WTC11 (cell line): ENCODE measurements around the gene NTSR1. TPM values are rescaled to one million over a fixed set of nuclear protein-coding genes. Genes with fewer than 3 reads are reported as not detected.

Experiments
- ATAC-seq: fragments of 200-7000 bp; cut with Tn5 transposase; 2 replicates; pipeline ENCODE4 v1.10.0; 2021; ENCODE audit warnings: mild to moderate bottlenecking, moderate library complexity
- CTCF ChIA-PET: fragments of 300-600 bp; sonication (Branson Sonifier 250); formaldehyde crosslinking; loops from one replicate; lab custom pipeline; 2021; ENCODE audit warnings: antibody characterized with exemption; lab: Charles Lee
- POLR2A ChIA-PET: fragments of 350-600 bp; sonication (Branson Sonifier 250); formaldehyde crosslinking; loops from one replicate; lab custom pipeline; 2021; ENCODE audit warnings: antibody characterized with exemption; lab: Charles Lee
- DNase-seq: peaks from one replicate; pipeline ENCODE4 v3.0.0; 2021; ENCODE audit warnings: low spot score
- H3K27ac Mint-ChIP-seq: 2 replicates; pipeline ENCODE4 v1.8.0; 2021; ENCODE audit warnings: mixed read lengths
- H3K27me3 Mint-ChIP-seq: 2 replicates; pipeline ENCODE4 v1.8.0; 2021; ENCODE audit warnings: low read depth, mild to moderate bottlenecking, moderate library complexity, mixed read lengths
- H3K36me3 Mint-ChIP-seq: 2 replicates; pipeline ENCODE4 v1.8.0; 2021; ENCODE audit warnings: mixed read lengths
- H3K4me1 Mint-ChIP-seq: 2 replicates; pipeline ENCODE4 v1.8.0; 2022; ENCODE audit warnings: mixed read lengths
- H3K4me3 Mint-ChIP-seq: 2 replicates; pipeline ENCODE4 v1.8.0; 2021; ENCODE audit warnings: mild to moderate bottlenecking, moderate library complexity, mixed read lengths
- H3K9me3 Mint-ChIP-seq: 2 replicates; pipeline ENCODE4 v1.8.0; 2021; ENCODE audit warnings: mixed read lengths
- ATF1 ChIP-seq: sonication (generic); formaldehyde crosslinking; IDR thresholded peaks from 2 replicates; pipeline ENCODE4 v1.8.1; 2023; ENCODE audit warnings: mild to moderate bottlenecking, moderate library complexity, missing genetic modification reagents
- ATF6 ChIP-seq: sonication (generic); formaldehyde crosslinking; IDR thresholded peaks from 2 replicates; pipeline ENCODE4 v1.8.1; 2023; ENCODE audit warnings: mild to moderate bottlenecking, missing genetic modification reagents
- CREB1 ChIP-seq: sonication (generic); formaldehyde crosslinking; IDR thresholded peaks from 2 replicates; pipeline ENCODE4 v1.8.0; 2023; ENCODE audit warnings: mild to moderate bottlenecking, missing genetic modification reagents
- FOXK1 ChIP-seq: sonication (generic); formaldehyde crosslinking; IDR thresholded peaks from 2 replicates; pipeline ENCODE4 v1.8.0; 2022; ENCODE audit warnings: mild to moderate bottlenecking, moderate library complexity, missing genetic modification reagents
- FOXP4 ChIP-seq: sonication (generic); formaldehyde crosslinking; IDR thresholded peaks from 2 replicates; pipeline ENCODE4 v1.8.0; 2022; ENCODE audit warnings: mild to moderate bottlenecking, missing genetic modification reagents
- HMGA2 ChIP-seq: fragments of 250-450 bp; sonication (Bioruptor Pico); IDR thresholded peaks from 2 replicates; pipeline ENCODE4 v1.4.0; 2021; ENCODE audit warnings: mild to moderate bottlenecking, moderate library complexity
- HMGXB4 ChIP-seq: sonication (generic); formaldehyde crosslinking; IDR thresholded peaks from 2 replicates; pipeline ENCODE4 v1.8.1; 2023; ENCODE audit warnings: mild to moderate bottlenecking, moderate library complexity, missing genetic modification reagents
- KAT7 ChIP-seq: sonication (generic); formaldehyde crosslinking; IDR thresholded peaks from 2 replicates; pipeline ENCODE4 v1.8.1; 2023; ENCODE audit warnings: missing genetic modification reagents, mild to moderate bottlenecking, borderline replicate concordance
- MLX ChIP-seq: sonication (generic); formaldehyde crosslinking; IDR thresholded peaks from 2 replicates; pipeline ENCODE4 v1.8.1; 2023; ENCODE audit warnings: mild to moderate bottlenecking, missing genetic modification reagents, moderate library complexity
- NR3C1 ChIP-seq: sonication (generic); formaldehyde crosslinking; conservative IDR thresholded peaks from 2 replicates; pipeline ENCODE4 v1.8.1; 2023; ENCODE audit warnings: low read depth, mild to moderate bottlenecking, missing genetic modification reagents
- SMAD4 ChIP-seq: sonication (generic); formaldehyde crosslinking; IDR thresholded peaks from 2 replicates; pipeline ENCODE4 v1.8.0; 2022; ENCODE audit warnings: mild to moderate bottlenecking, missing genetic modification reagents
- TEAD1 ChIP-seq: sonication (generic); formaldehyde crosslinking; IDR thresholded peaks from 2 replicates; pipeline ENCODE4 v1.8.0; 2022; ENCODE audit warnings: mild to moderate bottlenecking, missing genetic modification reagents
- USF2 ChIP-seq: sonication (generic); formaldehyde crosslinking; IDR thresholded peaks from 2 replicates; pipeline ENCODE4 v1.8.1; 2023; ENCODE audit warnings: mild to moderate bottlenecking, missing genetic modification reagents, moderate library complexity
- ZBTB43 ChIP-seq: sonication (generic); formaldehyde crosslinking; IDR thresholded peaks from 2 replicates; pipeline ENCODE4 v1.8.1; 2023; ENCODE audit warnings: mild to moderate bottlenecking, missing genetic modification reagents
- ZNF263 ChIP-seq: sonication (generic); formaldehyde crosslinking; IDR thresholded peaks from 2 replicates; pipeline ENCODE4 v1.8.1; 2022; ENCODE audit warnings: low read depth, mild to moderate bottlenecking, moderate library complexity, missing genetic modification reagents
- ZNF416 ChIP-seq: fragments of 250-450 bp; sonication (Bioruptor Pico); IDR thresholded peaks from 2 replicates; pipeline ENCODE4 v1.9.0; 2021; ENCODE audit warnings: mild to moderate bottlenecking, inconsistent platforms
- ZNF512 ChIP-seq: sonication (generic); formaldehyde crosslinking; IDR thresholded peaks from 2 replicates; pipeline ENCODE4 v1.8.1; 2022; ENCODE audit warnings: missing genetic modification reagents, borderline replicate concordance
- total RNA-seq: library from RNA; stranded (reverse); gene quantifications from 3 replicates; pipeline ENCODE4 v1.2.3, GENCODE V29; 2021

Gene NTSR1
- total RNA-seq, 1 experiment from 2014 or later = 0.63 TPM

- H3K9me3 Mint-ChIP-seq = no peaks in the 10 kb centered on the region
- H3K4me3 Mint-ChIP-seq = no peak overlapping the region
- POLR2A ChIA-PET = no interaction called here
- CTCF ChIA-PET = interaction anchor here (1.0 to 4.7 kb wide), 4 partner anchors 12 to 139 kb away, joined by 3 to 22 read pairs (median 3); no protein-coding TSS in a partner anchor
- 0 out of 2 replicates have a peak, but pooled peaks cover 3% of the 10 kb centered on the region for H3K4me1 Mint-ChIP-seq
- no peak overlapping the region for H3K27ac Mint-ChIP-seq
- ATAC-seq (no peak), DNase-seq (no peak)
- peaks cover 35% of the 10 kb centered on the region for H3K27me3 Mint-ChIP-seq
- no peaks in the 10 kb centered on the region for H3K36me3 Mint-ChIP-seq
- TF ChIP-seq ATF1 = no peak
- TF ChIP-seq ZNF263 (CRISPR knock-in tag) = no peak
- TF ChIP-seq FOXP4 = no peak
- no peak for TF ChIP-seq NR3C1 (CRISPR knock-in tag)
- no peak for TF ChIP-seq MLX (CRISPR knock-in tag)
- TF ChIP-seq ATF6 = no peak
- TF ChIP-seq ZNF512 (CRISPR knock-in tag) = no peak
- no peak for TF ChIP-seq HMGA2
- no peak for TF ChIP-seq SMAD4 (CRISPR knock-in tag)
- no peak for TF ChIP-seq HMGXB4 (CRISPR knock-in tag)
These were observed 2.5 kb downstream of the NTSR1 start for GRCh38 chr20:62710886-62711702.

- Mint-ChIP-seq H3K36me3 (no peaks in the 10 kb centered on the region), H3K27me3 (peaks cover 35% of the 10 kb centered on the region), H3K27ac (no peak overlapping the region), H3K9me3 (no peaks in the 10 kb centered on the region), H3K4me1 (0 out of 2 replicates have a peak, but pooled peaks cover 3% of the 10 kb centered on the region), H3K4me3 (no peak overlapping the region)
- TF ChIP-seq ZNF263 (CRISPR knock-in tag) = no peak
- TF ChIP-seq KAT7 (CRISPR knock-in tag) = no peak
- no peak for TF ChIP-seq USF2 (CRISPR knock-in tag)
- no peak for TF ChIP-seq ZNF416 (CRISPR knock-in tag)
- TF ChIP-seq CREB1 (CRISPR knock-in tag) = no peak
- TF ChIP-seq ZBTB43 = no peak
- TF ChIP-seq TEAD1 (CRISPR knock-in tag) = no peak
- TF ChIP-seq FOXK1 (CRISPR knock-in tag) = no peak
- no peak for TF ChIP-seq NR3C1 (CRISPR knock-in tag)
- CTCF ChIA-PET = interaction anchor here (1.1 to 1.2 kb wide), 2 partner anchors 80 to 139 kb away, joined by 3 read pairs; no protein-coding TSS in a partner anchor
- POLR2A ChIA-PET = no interaction called here
- DNase-seq (no peak), ATAC-seq (no peak)
These were observed 3.1 kb downstream of the NTSR1 start for GRCh38 chr20:62711703-62712101.
